Osteoblast (primary cell): ENCODE measurements around the gene TAGAP. TPM values are rescaled to one million over a fixed set of nuclear protein-coding genes. Genes with fewer than 3 reads are reported as not detected.

ENCODE experiments used
- DNase-seq: peaks from one replicate; pipeline ENCODE4 v3.0.0; 2011; ENCODE audit warnings: low spot score, mixed read lengths; ENCODE audit not compliant: insufficient read length; ENCODE audit errors: missing footprints
- H2AFZ ChIP-seq: 2 replicates; pipeline ENCODE4 v1.6.0; 2011; ENCODE audit warnings: mild to moderate bottlenecking, low read length
- H3K27ac ChIP-seq: 2 replicates; pipeline ENCODE4 v1.5.1; 2011; ENCODE audit warnings: mild to moderate bottlenecking, low read depth, low read length, moderate library complexity
- H3K27me3 ChIP-seq: 2 replicates; pipeline ENCODE4 v1.6.0; 2012; ENCODE audit warnings: mild to moderate bottlenecking, control low read depth, inconsistent platforms, low read length, moderate library complexity; ENCODE audit not compliant: insufficient read depth
- H3K36me3 ChIP-seq: 2 replicates; pipeline ENCODE4 v1.5.1; 2011; ENCODE audit warnings: mild to moderate bottlenecking, low read length, control low read depth, moderate library complexity; ENCODE audit not compliant: insufficient read depth
- H3K4me1 ChIP-seq: 2 replicates; pipeline ENCODE4 v1.5.1; 2011; ENCODE audit warnings: mild to moderate bottlenecking, low read length, control low read depth, moderate library complexity; ENCODE audit not compliant: insufficient read depth
- H3K4me2 ChIP-seq: 2 replicates; pipeline ENCODE4 v1.6.0; 2011; ENCODE audit warnings: mild to moderate bottlenecking, low read length; ENCODE audit not compliant: insufficient read depth
- H3K4me3 ChIP-seq: fragments of 200-600 bp; sonication (generic); 3 replicates; pipeline ENCODE4 v1.5.1; 2012; ENCODE audit warnings: mild to moderate bottlenecking, low read length, inconsistent platforms; ENCODE audit not compliant: insufficient read depth
- H3K79me2 ChIP-seq: 2 replicates; pipeline ENCODE4 v1.6.0; 2012; ENCODE audit warnings: mild to moderate bottlenecking, low read length, control low read depth, inconsistent platforms; ENCODE audit not compliant: insufficient read depth
- H3K9me3 ChIP-seq: 2 replicates; pipeline ENCODE4 v1.5.1; 2011; ENCODE audit warnings: low read depth, low read length, control low read depth
- H4K20me1 ChIP-seq: 2 replicates; pipeline ENCODE4 v1.6.0; 2012; ENCODE audit warnings: mild to moderate bottlenecking, low read length, control low read depth; ENCODE audit not compliant: insufficient read depth
- CTCF ChIP-seq: IDR thresholded peaks from 2 replicates; pipeline ENCODE4 v1.5.1; 2011; ENCODE audit warnings: mild to moderate bottlenecking, low read depth, low read length, moderate library complexity; ENCODE audit errors: extremely low read depth
- total RNA-seq: library from RNA; depleted of rRNA; stranded (reverse); fragments of >200 nt; gene quantifications from 2 replicates; pipeline ENCODE4 v1.2.3, GENCODE V29; 2012

TAGAP gene, protein sequence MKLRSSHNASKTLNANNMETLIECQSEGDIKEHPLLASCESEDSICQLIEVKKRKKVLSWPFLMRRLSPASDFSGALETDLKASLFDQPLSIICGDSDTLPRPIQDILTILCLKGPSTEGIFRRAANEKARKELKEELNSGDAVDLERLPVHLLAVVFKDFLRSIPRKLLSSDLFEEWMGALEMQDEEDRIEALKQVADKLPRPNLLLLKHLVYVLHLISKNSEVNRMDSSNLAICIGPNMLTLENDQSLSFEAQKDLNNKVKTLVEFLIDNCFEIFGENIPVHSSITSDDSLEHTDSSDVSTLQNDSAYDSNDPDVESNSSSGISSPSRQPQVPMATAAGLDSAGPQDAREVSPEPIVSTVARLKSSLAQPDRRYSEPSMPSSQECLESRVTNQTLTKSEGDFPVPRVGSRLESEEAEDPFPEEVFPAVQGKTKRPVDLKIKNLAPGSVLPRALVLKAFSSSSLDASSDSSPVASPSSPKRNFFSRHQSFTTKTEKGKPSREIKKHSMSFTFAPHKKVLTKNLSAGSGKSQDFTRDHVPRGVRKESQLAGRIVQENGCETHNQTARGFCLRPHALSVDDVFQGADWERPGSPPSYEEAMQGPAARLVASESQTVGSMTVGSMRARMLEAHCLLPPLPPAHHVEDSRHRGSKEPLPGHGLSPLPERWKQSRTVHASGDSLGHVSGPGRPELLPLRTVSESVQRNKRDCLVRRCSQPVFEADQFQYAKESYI
- total RNA-seq: not detected in 2 replicates

- no peaks in the 10 kb centered on the region for H3K4me1 ChIP-seq
- H3K4me2 ChIP-seq: peak within 1 kb of the TSS; percentile 27
- H3K4me3 ChIP-seq: no peak within 1 kb of the TSS
- H4K20me1 ChIP-seq: no peaks in the 10 kb centered on the region
- no peak within 1 kb of the TSS for H2AFZ ChIP-seq
- no peaks in the 10 kb centered on the region for H3K9me3 ChIP-seq
- peaks cover 44% of the 10 kb centered on the region for H3K27me3 ChIP-seq
- no peaks in the 10 kb centered on the region for H3K79me2 ChIP-seq
- H3K27ac ChIP-seq: no peak within 1 kb of the TSS
- no peaks in the 10 kb centered on the region for H3K36me3 ChIP-seq
- TF ChIP-seq CTCF: no peak
- no peak for DNase-seq
These were observed at the start of gene TAGAP for GRCh38 chr6:159044899-159045727. TSS of gene TAGAP (minus strand) at chr6:159044991. CDS start at chr6:159044146, 845 bp downstream.

GRCh38 chr6:159093609-159094443 is 49.0 kb upstream of the TAGAP start:
- Histone ChIP-seq H3K4me2 (no peak overlapping the region), H3K4me1 (no peaks in the 10 kb centered on the region), H4K20me1 (no peaks in the 10 kb centered on the region), H3K36me3 (no peaks in the 10 kb centered on the region), H3K9me3 (no peaks in the 10 kb centered on the region), H3K4me3 (no peak overlapping the region), H3K79me2 (no peaks in the 10 kb centered on the region), H3K27ac (no peak overlapping the region), H3K27me3 (peaks cover 6% of the 10 kb centered on the region), H2AFZ (no peak overlapping the region)
- no peak for DNase-seq
- no peak for TF ChIP-seq CTCF

DNA sequence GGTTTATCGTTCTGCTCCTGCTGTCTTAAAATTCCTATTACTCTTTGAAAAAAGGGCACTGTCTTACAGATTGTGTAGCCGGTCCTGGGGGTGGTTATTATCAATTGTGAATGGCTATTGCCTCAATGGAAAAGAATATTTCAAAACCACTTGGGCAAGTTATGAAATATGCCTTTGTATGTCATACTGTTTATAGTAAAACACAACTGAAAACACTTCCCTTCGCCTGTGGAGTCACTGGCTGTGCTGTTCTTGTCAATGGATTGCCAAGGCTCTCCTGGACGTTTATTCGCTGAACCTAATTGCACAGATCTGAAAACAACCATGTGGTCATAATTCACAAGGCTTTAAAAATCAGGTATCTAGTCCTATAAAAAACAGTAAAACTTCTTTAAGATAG is 47.8 kb upstream of the TAGAP start:
- TF ChIP-seq CTCF: no peak
- H4K20me1 ChIP-seq: no peaks in the 10 kb centered on the region
- H3K27me3 ChIP-seq: peaks cover 6% of the 10 kb centered on the region
- no peak overlapping the region for H3K27ac ChIP-seq
- H3K4me3 ChIP-seq: no peak overlapping the region
- H3K9me3 ChIP-seq: no peaks in the 10 kb centered on the region
- H3K36me3 ChIP-seq: no peaks in the 10 kb centered on the region
- no peaks in the 10 kb centered on the region for H3K79me2 ChIP-seq
- H3K4me2 ChIP-seq: no peak overlapping the region
- DNase-seq: no peak
- no peaks in the 10 kb centered on the region for H3K4me1 ChIP-seq
- H2AFZ ChIP-seq: no peak overlapping the region
